ENCODE data around the gene ZNF804B.

DNA sequence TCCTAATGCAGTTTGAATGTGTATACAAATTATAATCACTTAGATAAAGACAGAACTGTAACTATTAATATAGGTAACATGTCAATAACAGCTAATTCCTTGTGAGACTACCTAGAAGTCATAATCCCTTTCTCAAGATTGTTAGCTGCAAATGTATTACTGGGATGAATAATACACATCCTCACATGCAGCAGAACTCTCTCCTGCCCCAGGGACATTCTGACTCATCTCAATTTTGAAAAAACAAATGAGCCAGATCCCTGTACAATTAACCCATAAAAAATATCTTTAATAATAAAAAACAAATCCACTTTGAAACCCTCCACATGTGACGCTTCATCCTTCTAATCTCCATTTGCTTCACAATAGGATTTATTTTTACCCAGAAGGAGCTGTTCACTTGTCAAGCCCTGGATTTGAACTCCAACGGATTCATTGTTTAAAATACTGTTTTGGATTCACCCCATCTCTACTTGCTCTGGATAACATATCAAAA lies 464.4 kb downstream of the ZNF804B start:
- TF ChIP-seq, protein P1, sequence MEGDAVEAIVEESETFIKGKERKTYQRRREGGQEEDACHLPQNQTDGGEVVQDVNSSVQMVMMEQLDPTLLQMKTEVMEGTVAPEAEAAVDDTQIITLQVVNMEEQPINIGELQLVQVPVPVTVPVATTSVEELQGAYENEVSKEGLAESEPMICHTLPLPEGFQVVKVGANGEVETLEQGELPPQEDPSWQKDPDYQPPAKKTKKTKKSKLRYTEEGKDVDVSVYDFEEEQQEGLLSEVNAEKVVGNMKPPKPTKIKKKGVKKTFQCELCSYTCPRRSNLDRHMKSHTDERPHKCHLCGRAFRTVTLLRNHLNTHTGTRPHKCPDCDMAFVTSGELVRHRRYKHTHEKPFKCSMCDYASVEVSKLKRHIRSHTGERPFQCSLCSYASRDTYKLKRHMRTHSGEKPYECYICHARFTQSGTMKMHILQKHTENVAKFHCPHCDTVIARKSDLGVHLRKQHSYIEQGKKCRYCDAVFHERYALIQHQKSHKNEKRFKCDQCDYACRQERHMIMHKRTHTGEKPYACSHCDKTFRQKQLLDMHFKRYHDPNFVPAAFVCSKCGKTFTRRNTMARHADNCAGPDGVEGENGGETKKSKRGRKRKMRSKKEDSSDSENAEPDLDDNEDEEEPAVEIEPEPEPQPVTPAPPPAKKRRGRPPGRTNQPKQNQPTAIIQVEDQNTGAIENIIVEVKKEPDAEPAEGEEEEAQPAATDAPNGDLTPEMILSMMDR (IDR thresholded peaks at IDR 0.05; ENCODE audit: borderline replicate concordance, extremely low read depth, low read length, poor library complexity, severe bottlenecking): no peak
- no peak for TF ChIP-seq EZH2 (IDR thresholded peaks at IDR 0.05; ENCODE audit: borderline replicate concordance, low read depth, low read length, severe bottlenecking)

Measured in DND-41 (cell line).